GM20000 (cell line): ENCODE data around the gene ANKS1B.

Experiments used
- DNase-seq: peaks from one replicate; pipeline ENCODE4 v3.0.0; 2012; ENCODE audit warnings: low spot score
- CTCF ChIP-seq: IDR thresholded peaks from 2 replicates; pipeline ENCODE4 v1.5.1; 2012; ENCODE audit warnings: mild to moderate bottlenecking, control low read depth; ENCODE audit errors: extremely low read depth, missing control alignments

Gene ANKS1B

GRCh38 chr12:99495799-99496198 lies 488.9 kb downstream of the ANKS1B start:
- DNase-seq, result no peak
- no peak for TF ChIP-seq CTCF

DNA sequence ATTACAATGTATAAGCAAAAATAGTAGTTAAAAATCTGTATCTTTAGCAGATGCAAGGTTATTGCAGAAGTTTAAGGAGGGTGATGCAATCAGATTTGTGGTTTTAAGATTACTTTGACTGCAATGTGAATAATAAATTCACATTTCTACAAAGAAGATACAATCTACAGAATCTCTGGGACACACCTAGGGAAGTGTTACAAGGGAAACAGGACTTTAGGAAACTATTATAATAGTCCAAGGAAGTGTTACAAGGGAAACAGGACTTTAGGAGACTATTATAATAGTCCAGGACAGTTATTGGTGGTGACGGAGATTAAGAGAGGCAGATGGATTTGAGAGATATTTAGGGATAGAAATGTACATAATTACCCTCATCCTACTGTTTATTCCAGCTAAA lies 491.5 kb downstream of the ANKS1B start:
- DNase-seq, result no peak
- TF ChIP-seq CTCF, result no peak

GRCh38 chr12:99486277-99486676 lies 498.5 kb downstream of the ANKS1B start:
- DNase-seq, result no peak
- TF ChIP-seq CTCF, result no peak

- no peak for DNase-seq
- TF ChIP-seq CTCF, result no peak
These were observed 505.6 kb downstream of the ANKS1B start for GRCh38 chr12:99479149-99479548.

DNA sequence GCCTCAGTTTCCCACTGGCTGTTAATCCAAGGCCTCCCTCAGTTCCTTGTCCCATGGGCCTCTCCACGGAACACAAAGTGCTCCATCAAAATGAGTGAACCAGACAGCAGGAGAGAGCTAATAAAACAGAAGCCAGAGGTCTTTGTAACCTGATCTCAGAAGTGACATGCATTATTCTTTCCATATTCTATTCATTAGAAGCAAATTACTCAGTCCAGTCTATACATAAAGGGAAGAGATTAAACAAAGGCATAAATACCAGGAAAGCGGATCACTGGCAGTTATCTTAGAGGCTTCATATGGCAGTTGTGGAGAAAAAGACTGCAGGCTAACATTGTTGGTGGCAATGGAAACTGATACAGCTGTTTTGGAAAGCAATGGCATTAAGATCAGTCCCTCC lies 507.8 kb downstream of the ANKS1B start:
- DNase-seq, result no peak
- TF ChIP-seq CTCF, result no peak

DNA sequence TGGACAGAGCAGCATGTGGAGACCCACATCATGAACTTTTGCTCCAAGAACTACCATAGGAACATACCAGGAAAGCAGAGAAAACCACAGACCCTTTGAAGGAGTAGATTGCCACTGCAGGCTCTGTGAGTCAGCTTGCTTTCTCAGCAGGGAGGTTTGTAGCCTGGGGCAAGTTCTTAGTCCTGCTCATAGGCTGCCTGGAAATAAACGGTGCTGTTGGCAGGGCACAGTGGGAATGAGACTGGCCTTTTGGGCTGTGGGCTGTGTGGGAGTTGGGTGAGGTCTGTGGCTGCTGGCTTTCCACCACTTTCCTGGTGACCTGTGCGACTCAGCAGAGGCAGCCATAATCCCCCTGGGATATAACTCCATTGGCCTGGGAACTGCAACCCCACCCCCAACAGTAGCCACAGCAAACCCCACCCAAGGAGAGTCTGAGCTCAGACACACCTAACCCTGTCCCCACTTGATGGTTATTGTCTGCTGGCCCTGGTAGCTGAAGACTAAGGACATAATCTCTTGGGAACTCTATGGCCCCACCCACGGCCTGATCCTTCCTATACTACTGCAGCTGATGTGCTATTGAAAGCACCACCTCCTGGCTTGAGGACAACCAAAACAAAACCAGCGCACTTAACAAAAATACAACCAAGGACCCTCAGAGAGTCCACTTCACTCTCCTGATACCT lies 529.2 kb downstream of the ANKS1B start:
- TF ChIP-seq CTCF, result no peak
- no peak for DNase-seq

- DNase-seq, result no peak
These were observed 530.1 kb downstream of the ANKS1B start for GRCh38 chr12:99454539-99455172.

More at GRCh38 chr12:99454539-99455172, 530.1 kb downstream of the ANKS1B start:
- no peak for TF ChIP-seq CTCF
